ENCODE results near the gene SMPD3. TPM values are rescaled to one million over a fixed set of nuclear protein-coding genes. Genes with fewer than 3 reads are reported as not detected.

SMPD3 gene
- total and polyA plus RNA-seq, 2 experiments from 2014 or later: 0.57 to 0.83 TPM

DNA sequence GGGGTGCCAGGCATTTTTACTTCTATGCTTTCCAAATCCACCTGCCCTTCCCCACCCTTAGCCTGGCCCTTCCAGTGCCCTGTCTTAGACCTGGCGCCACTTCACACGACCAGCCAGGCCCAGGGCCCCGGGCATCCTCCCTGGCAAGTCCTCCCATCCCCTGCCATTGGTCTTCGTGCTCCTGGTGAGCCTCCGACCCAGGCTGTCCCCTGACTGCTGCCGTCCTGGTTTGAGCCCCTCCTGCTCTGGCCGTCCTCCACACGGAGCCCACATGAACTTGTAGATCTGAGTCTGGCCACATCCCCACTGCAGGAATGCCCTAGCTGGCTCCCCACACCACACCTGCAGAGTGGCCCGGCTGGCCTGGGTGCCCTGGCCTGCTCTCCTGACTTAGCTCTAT lies 93.5 kb downstream of the SMPD3 start (continued):
- TF ChIP-seq ZNF462 (CRISPR knock-in tag; IDR thresholded peaks at IDR 0.05) (no peak), ZNF114 (CRISPR knock-in tag; IDR thresholded peaks at IDR 0.05) (no peak), CREB1 (CRISPR knock-in tag; IDR thresholded peaks at IDR 0.05; ENCODE audit: low read depth) (no peak), ETS1 (IDR thresholded peaks at IDR 0.05) (no peak), POLR2AphosphoS5 (IDR thresholded peaks at IDR 0.05; ENCODE audit: low read depth) (no peak), STAT1 (IDR thresholded peaks at IDR 0.05; ENCODE audit: unreplicated experiment) (no peak), JUNB (IDR thresholded peaks at IDR 0.05; ENCODE audit: unreplicated experiment) (no peak), EZH2phosphoT487 (IDR thresholded peaks at IDR 0.05; ENCODE audit: unreplicated experiment) (no peak), ZNF331 (CRISPR knock-in tag; IDR thresholded peaks at IDR 0.05; ENCODE audit: low read depth) (no peak), EZH2 (IDR thresholded peaks at IDR 0.05; ENCODE audit: low read depth, unreplicated experiment) (no peak)

DNA sequence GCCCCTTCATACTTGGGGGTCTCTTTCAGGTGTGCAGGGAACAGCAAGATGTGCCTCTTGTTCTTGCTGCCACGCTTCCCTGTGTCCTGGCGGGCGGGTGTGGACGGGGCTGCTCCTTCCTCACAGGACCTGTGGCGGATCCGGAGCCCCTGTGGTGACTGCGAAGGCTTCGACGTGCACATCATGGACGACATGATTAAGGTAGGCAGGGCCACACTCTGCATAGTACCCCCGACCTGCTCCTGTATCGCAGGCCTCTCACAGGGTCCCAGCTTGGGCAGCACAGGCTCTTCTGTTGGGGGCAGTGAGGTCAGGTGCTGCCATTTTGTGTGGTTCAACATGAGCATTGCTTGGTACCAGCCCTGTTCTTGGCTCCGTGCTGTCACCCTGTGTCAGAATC lies 94.9 kb downstream of the SMPD3 start:
- H4K20me1 ChIP-seq (replicated peaks; ENCODE audit: insufficient read depth): no peaks in the 10 kb centered on the region; the same call in 1 of the 2 replicates
- no peak overlapping the region for H3K4me2 ChIP-seq
- H3K4me1 Mint-ChIP-seq: no peaks in the 10 kb centered on the region
- ATAC-seq: no peak
- H3K4me3 Mint-ChIP-seq: no peak overlapping the region
- no peaks in the 10 kb centered on the region for H3K9me2 ChIP-seq (ENCODE audit: insufficient read depth)
- DNase-seq (ENCODE audit: low spot score): no peak
- no peak for TF ChIP-seq ZNF331 (CRISPR knock-in tag; IDR thresholded peaks at IDR 0.05; ENCODE audit: low read depth)
- H3K79me2 ChIP-seq (replicated peaks; ENCODE audit: insufficient read depth): no peaks in the 10 kb centered on the region
- peaks cover 28% of the 10 kb centered on the region for H3K36me3 Mint-ChIP-seq (ENCODE audit: low read depth)
- H3K27ac ChIP-seq (ENCODE audit: low read depth): no peak overlapping the region
- peaks cover 10% of the 10 kb centered on the region for H3K27me3 Mint-ChIP-seq (ENCODE audit: insufficient read depth, low read depth, poor library complexity)
- H3K9me3 Mint-ChIP-seq: no peaks in the 10 kb centered on the region
- no peaks in the 10 kb centered on the region for H3K27me3 ChIP-seq (ENCODE audit: insufficient read depth)
- no peak overlapping the region for H2AFZ ChIP-seq
- H3F3A ChIP-seq (replicated peaks; ENCODE audit: low read depth): no peaks in the 10 kb centered on the region
- H3K4me1 ChIP-seq (ENCODE audit: insufficient read depth): no peaks in the 10 kb centered on the region
- H3K36me3 ChIP-seq (ENCODE audit: insufficient read depth): peaks cover 7% of the 10 kb centered on the region; the same call in 1 of the 2 replicates
- no peak overlapping the region for H3K4me3 ChIP-seq
- no peak overlapping the region for H3K27ac Mint-ChIP-seq
